ENCODE results near the gene GKN1. TPM values are rescaled to one million over a fixed set of nuclear protein-coding genes. Genes with fewer than 3 reads are reported as not detected.

Gene GKN1
- total and polyA plus RNA-seq, 7 experiments from 2014 or later = not detected

GRCh38 chr2:69023236-69023635 lies 48.8 kb downstream of the GKN1 start:
- Mint-ChIP-seq H3K36me3 (no peaks in the 10 kb centered on the region), H3K4me3 (no peak overlapping the region), H3K27ac (no peak overlapping the region), H3K27me3 (peaks cover 28 to 47% (median 34%) of the 10 kb centered on the region in 5 donors), H3K9me3 (peaks cover 0 to 13% (median 3%) of the 10 kb centered on the region in 11 donors), H3K4me1 (no peaks in the 10 kb centered on the region)
- no peak overlapping the region for H3K4me3 ChIP-seq (ENCODE audit: low read length)
- H3K27me3 ChIP-seq (ENCODE audit: control insufficient read depth in 2 of 2, insufficient read depth in 2 of 2, low read length in 2 of 2) = peaks cover 0 to 4% of the 10 kb centered on the region in 2 donors
- ChIA-PET POLR2A (no interaction called here), CTCF (no interaction called here)
- DNase-seq (no peak), ATAC-seq (no peak)
- intact Hi-C loops (cut with micrococcal nuclease) = no loop called here
- H3K4me1 ChIP-seq (ENCODE audit: control insufficient read depth in 2 of 2, insufficient read depth in 2 of 2, low read length in 2 of 2) = no peaks in the 10 kb centered on the region
- no peaks in the 10 kb centered on the region for H3K9me3 ChIP-seq (ENCODE audit: control insufficient read depth in 2 of 3, low read length in 3 of 3)
- no peak overlapping the region for H3K27ac ChIP-seq (ENCODE audit: low read depth, low read length)
- no peaks in the 10 kb centered on the region for H3K36me3 ChIP-seq (ENCODE audit: control insufficient read depth in 2 of 3, insufficient read depth in 3 of 3, low read length in 3 of 3)

DNA sequence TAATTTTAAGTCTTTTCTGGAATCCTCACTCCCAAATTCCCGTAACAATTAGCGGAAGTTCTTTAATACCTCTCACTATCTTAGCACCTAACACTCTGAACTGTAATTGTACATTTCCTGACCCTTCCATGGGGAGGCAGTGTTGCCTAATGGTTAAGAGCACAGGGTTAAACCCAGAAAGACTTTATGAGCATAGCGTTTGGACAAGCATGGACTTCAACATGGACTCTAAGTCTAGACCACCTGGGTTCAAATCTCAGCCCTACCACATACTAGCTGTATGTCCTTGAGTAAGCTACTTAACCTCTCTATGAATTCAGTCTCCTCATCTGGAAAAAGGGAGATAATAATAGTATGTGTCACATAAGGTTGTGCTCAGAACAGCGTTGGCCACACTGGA lies 51.6 kb downstream of the GKN1 start:
- H3K4me1 ChIP-seq (ENCODE audit: control insufficient read depth in 2 of 2, insufficient read depth in 2 of 2, low read length in 2 of 2) = no peaks in the 10 kb centered on the region
- DNase-seq (no peak), ATAC-seq (peak; percentile 64)
- H3K27ac ChIP-seq (ENCODE audit: low read depth, low read length) = no peak overlapping the region
- Mint-ChIP-seq H3K27me3 (peaks cover 19 to 43% (median 29%) of the 10 kb centered on the region in 5 donors), H3K9me3 (peaks cover 0 to 13% (median 3%) of the 10 kb centered on the region in 11 donors), H3K4me1 (no peaks in the 10 kb centered on the region), H3K4me3 (no peak overlapping the region), H3K27ac (no peak overlapping the region), H3K36me3 (no peaks in the 10 kb centered on the region)
- no peaks in the 10 kb centered on the region for H3K27me3 ChIP-seq (ENCODE audit: control insufficient read depth in 2 of 2, insufficient read depth in 2 of 2, low read length in 2 of 2)
- H3K9me3 ChIP-seq (ENCODE audit: control insufficient read depth in 2 of 3, low read length in 3 of 3) = no peaks in the 10 kb centered on the region
- no peak overlapping the region for H3K4me3 ChIP-seq (ENCODE audit: low read length)
- intact Hi-C loops (cut with micrococcal nuclease) = loop anchor here (1.0 kb wide), 1 partner anchor 281 kb away; no protein-coding TSS in a partner anchor
- ChIA-PET CTCF (no interaction called here), POLR2A (no interaction called here)
- no peaks in the 10 kb centered on the region for H3K36me3 ChIP-seq (ENCODE audit: control insufficient read depth in 2 of 3, insufficient read depth in 3 of 3, low read length in 3 of 3)

DNA sequence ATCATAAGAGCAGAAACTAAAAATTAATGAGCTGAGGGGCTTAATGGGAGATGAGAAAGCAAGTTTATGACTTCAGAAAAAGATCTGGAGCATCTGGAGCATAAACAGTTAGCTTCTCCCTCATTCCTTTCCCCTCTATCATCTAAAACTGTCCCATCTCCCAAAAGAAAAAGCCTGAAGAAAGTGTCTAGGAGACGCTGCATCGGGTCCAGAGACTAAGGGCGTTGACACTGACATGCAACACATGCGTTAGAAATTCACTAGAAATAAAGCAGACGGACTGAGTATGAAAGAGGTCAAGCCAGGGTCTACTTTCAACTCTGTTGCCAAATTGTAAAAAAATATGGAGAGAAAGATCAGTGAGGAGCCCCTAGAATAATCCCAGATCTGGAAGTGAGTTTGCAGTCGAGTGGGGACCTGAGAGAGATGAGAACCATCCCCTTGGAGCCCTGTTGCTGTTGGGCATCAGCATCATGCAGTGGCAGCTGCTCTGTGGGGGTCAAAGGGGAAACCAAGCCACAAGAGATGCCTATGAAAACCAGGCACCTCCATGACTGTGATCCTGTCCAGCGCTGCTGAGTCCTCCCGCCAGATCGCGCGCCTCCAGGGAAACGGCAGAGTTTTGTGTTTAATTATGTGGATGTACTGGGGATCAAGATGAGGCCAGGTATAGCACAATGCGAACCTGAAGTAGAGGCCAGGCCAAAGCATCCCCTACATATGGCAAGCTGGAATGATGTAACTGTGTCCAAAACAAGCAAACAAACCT lies 52.4 kb downstream of the GKN1 start:
- Mint-ChIP-seq H3K27me3 (peaks cover 14 to 46% (median 21%) of the 10 kb centered on the region in 5 donors), H3K27ac (no peak overlapping the region), H3K36me3 (no peaks in the 10 kb centered on the region), H3K4me1 (no peaks in the 10 kb centered on the region), H3K9me3 (peaks cover 0 to 13% (median 3%) of the 10 kb centered on the region in 11 donors), H3K4me3 (no peak overlapping the region)
- Histone ChIP-seq H3K9me3 (ENCODE audit: control insufficient read depth in 2 of 3, low read length in 3 of 3) (no peaks in the 10 kb centered on the region), H3K4me3 (ENCODE audit: low read length) (no peak overlapping the region), H3K27ac (ENCODE audit: low read depth, low read length) (no peak overlapping the region), H3K4me1 (ENCODE audit: control insufficient read depth in 2 of 2, insufficient read depth in 2 of 2, low read length in 2 of 2) (no peaks in the 10 kb centered on the region), H3K27me3 (ENCODE audit: control insufficient read depth in 2 of 2, insufficient read depth in 2 of 2, low read length in 2 of 2) (no peaks in the 10 kb centered on the region), H3K36me3 (ENCODE audit: control insufficient read depth in 2 of 3, insufficient read depth in 3 of 3, low read length in 3 of 3) (no peaks in the 10 kb centered on the region)
- no peak for ATAC-seq
- intact Hi-C loops (cut with micrococcal nuclease) = loop anchor here (1.0 kb wide), 1 partner anchor 280 kb away; no protein-coding TSS in a partner anchor
- CTCF ChIA-PET = no interaction called here
- no peak for DNase-seq
- POLR2A ChIA-PET = no interaction called here

Other genes starting within 250 kb of the GKN1 start
- 100 to 1,000 TPM in 4 of 5 experiments, 10 to 100 TPM in 1; 68.2 to 139 (median 116) TPM for gene ARHGAP25, start 239.8 kb upstream of the GKN1 start, total RNA-seq
- gene ARHGAP25, start 239.8 kb upstream of the GKN1 start, polyA plus RNA-seq = 100 to 1,000 TPM in 1 of 2 donors, 10 to 100 TPM in 1; 63.3 to 134 TPM
- gene BMP10, start 103.2 kb upstream of the GKN1 start, total RNA-seq = not detected
- not detected for gene BMP10, start 103.2 kb upstream of the GKN1 start, polyA plus RNA-seq
- gene GKN2, start 21.7 kb upstream of the GKN1 start, total RNA-seq = not detected
- not detected for gene GKN2, start 21.7 kb upstream of the GKN1 start, polyA plus RNA-seq
- not detected for gene ANTXR1, start 38.5 kb downstream of the GKN1 start, total RNA-seq
- under 1 TPM in 1 of 2 donors, not detected in 1; 0.18 TPM for gene ANTXR1, start 38.5 kb downstream of the GKN1 start, polyA plus RNA-seq

Data from naive thymus-derived CD4-positive, alpha-beta T cell (primary cell).